PFSK-1 (cell line): Measurements from ENCODE around the gene ATP2B2.

ENCODE experiments used
- FOXP2 ChIP-seq: optimal IDR thresholded peaks from 2 replicates; pipeline ENCODE3; 2011; ENCODE audit warnings: borderline replicate concordance, control low read depth, inconsistent platforms; ENCODE audit not compliant: insufficient read depth; ENCODE audit errors: extremely low read length, extremely low read depth
- POLR2AphosphoS5 ChIP-seq: IDR thresholded peaks from 2 replicates; pipeline ENCODE4 v1.6.1; 2012; ENCODE audit warnings: low read depth, mild to moderate bottlenecking, control low read depth, low read length, moderate library complexity
- SIN3A ChIP-seq: IDR thresholded peaks from 2 replicates; pipeline ENCODE4 v1.6.1; 2012; ENCODE audit warnings: mild to moderate bottlenecking, low read length, moderate library complexity, borderline replicate concordance; ENCODE audit not compliant: insufficient read depth
- TAF1 ChIP-seq: IDR thresholded peaks from 2 replicates; pipeline ENCODE4 v1.6.1; 2012; ENCODE audit warnings: low read length, control low read depth, borderline replicate concordance; ENCODE audit not compliant: insufficient read depth
- TF ChIP-seq, protein P1 (sequence below), 2 experiments: IDR thresholded peaks; 2 replicates each; pipeline versions ENCODE4 v1.6.1 to v1.8.0; 2011 to 2012; ENCODE audit warnings: low read depth in 2 of 2, low read length in 2 of 2, control low read depth in 1 of 2, inconsistent platforms in 1 of 2, mild to moderate bottlenecking in 1 of 2, moderate library complexity in 1 of 2; ENCODE audit not compliant: insufficient read depth in 1 of 2

DNA sequence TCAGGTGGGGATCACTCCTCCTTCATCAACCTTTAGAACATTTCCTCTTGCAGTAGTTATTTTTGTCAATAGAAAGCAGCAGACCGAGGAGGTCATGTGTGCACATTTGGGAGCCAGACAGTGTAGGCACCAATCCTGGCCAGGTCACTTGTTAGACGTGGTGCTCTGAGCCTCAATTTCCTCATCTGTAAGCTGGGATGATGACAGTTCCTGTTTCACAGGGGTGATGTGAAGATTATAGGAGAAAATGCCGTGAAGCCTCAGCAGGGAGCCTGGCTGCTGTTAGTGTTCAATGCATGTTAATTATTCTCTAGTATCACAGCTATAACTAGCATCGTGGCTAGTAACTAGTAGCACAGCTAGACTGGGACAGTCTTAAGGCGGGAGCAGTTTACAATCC lies 64.7 kb downstream of the ATP2B2 start:
- no peak for TF ChIP-seq POLR2AphosphoS5
- no peak for TF ChIP-seq SIN3A
- no peak for TF ChIP-seq TAF1
- TF ChIP-seq, protein P1, sequence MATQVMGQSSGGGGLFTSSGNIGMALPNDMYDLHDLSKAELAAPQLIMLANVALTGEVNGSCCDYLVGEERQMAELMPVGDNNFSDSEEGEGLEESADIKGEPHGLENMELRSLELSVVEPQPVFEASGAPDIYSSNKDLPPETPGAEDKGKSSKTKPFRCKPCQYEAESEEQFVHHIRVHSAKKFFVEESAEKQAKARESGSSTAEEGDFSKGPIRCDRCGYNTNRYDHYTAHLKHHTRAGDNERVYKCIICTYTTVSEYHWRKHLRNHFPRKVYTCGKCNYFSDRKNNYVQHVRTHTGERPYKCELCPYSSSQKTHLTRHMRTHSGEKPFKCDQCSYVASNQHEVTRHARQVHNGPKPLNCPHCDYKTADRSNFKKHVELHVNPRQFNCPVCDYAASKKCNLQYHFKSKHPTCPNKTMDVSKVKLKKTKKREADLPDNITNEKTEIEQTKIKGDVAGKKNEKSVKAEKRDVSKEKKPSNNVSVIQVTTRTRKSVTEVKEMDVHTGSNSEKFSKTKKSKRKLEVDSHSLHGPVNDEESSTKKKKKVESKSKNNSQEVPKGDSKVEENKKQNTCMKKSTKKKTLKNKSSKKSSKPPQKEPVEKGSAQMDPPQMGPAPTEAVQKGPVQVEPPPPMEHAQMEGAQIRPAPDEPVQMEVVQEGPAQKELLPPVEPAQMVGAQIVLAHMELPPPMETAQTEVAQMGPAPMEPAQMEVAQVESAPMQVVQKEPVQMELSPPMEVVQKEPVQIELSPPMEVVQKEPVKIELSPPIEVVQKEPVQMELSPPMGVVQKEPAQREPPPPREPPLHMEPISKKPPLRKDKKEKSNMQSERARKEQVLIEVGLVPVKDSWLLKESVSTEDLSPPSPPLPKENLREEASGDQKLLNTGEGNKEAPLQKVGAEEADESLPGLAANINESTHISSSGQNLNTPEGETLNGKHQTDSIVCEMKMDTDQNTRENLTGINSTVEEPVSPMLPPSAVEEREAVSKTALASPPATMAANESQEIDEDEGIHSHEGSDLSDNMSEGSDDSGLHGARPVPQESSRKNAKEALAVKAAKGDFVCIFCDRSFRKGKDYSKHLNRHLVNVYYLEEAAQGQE (IDR thresholded peaks at IDR 0.05; ENCODE audit: insufficient read depth in 1 of 2, low read depth in 2 of 2, low read length in 2 of 2) = no peak
- no peak for TF ChIP-seq FOXP2
